Measurements from ENCODE around the gene RNF31. TPM values are rescaled to one million over a fixed set of nuclear protein-coding genes. Genes with fewer than 3 reads are reported as not detected.

Gene RNF31
- total RNA-seq, 1 donor from 2014 or later: 59.0 TPM

GRCh38 chr14:24123424-24124417 is 23.6 kb upstream of the RNF31 start:
- H3K9me3 ChIP-seq (ENCODE audit: insufficient read depth, low read depth, low read length): no peaks in the 10 kb centered on the region
- H3K36me3 ChIP-seq (ENCODE audit: insufficient read depth, low read length): peaks cover 21% of the 10 kb centered on the region
- peaks cover 24% of the 10 kb centered on the region for H3K36me3 Mint-ChIP-seq (ENCODE audit: low read depth, unreplicated experiment)
- H3K4me1 Mint-ChIP-seq (ENCODE audit: low read depth, unreplicated experiment): no peaks in the 10 kb centered on the region
- no peaks in the 10 kb centered on the region for H3K27me3 ChIP-seq (ENCODE audit: insufficient read depth, low read length)
- H3K4me2 ChIP-seq (ENCODE audit: low read length): no peak overlapping the region
- H3K27ac ChIP-seq (ENCODE audit: low read depth, low read length): no peak overlapping the region
- H3K27ac Mint-ChIP-seq (ENCODE audit: unreplicated experiment): no peak overlapping the region
- H3K4me3 ChIP-seq (ENCODE audit: insufficient read depth, low read depth, low read length): no peak overlapping the region
- no peaks in the 10 kb centered on the region for H3K79me2 ChIP-seq (ENCODE audit: insufficient read depth, low read length)
- FAIRE-seq (no peak), DNase-seq (ENCODE audit: low read depth) (no peak)
- no peak overlapping the region for H3K9ac ChIP-seq (ENCODE audit: low read length)
- TF ChIP-seq EZH2 (IDR thresholded peaks at IDR 0.05; ENCODE audit: insufficient read depth, low read length) (no peak), CTCF (IDR thresholded peaks at IDR 0.05; ENCODE audit: insufficient read depth, low read depth, low read length) (no peak)
- no peaks in the 10 kb centered on the region for H3K4me1 ChIP-seq (ENCODE audit: insufficient read depth, low read length)
- no peaks in the 10 kb centered on the region for H4K20me1 ChIP-seq (ENCODE audit: insufficient read depth, low read length)
- no peak overlapping the region for H3K4me3 Mint-ChIP-seq (ENCODE audit: unreplicated experiment)
- H3K9me3 Mint-ChIP-seq (ENCODE audit: unreplicated experiment): no peaks in the 10 kb centered on the region
- no peaks in the 10 kb centered on the region for H3K27me3 Mint-ChIP-seq (ENCODE audit: low read depth, unreplicated experiment)
- no peak overlapping the region for H2AFZ ChIP-seq (ENCODE audit: low read depth, low read length)

DNA sequence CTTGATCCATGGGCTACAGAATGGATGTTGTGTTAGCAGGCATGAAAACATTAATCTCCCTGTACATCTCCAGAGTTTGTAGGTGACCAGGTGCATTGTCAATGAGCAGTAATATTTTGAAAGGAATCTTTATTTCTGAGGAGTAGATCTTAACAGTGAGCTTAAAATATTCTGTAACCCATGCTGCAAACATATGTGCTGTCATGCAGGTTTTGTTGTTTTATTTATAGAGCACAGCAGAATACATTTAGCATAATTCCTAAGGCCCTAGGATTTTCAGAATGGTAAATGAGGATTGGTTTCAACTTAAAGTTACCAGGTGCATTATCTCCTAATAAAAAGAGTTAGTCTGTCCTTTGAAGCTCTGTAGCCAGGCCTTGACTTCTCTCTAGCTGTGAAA is 20.4 kb upstream of the RNF31 start:
- Mint-ChIP-seq H3K27me3 (ENCODE audit: low read depth, unreplicated experiment) (peaks cover 6% of the 10 kb centered on the region), H3K4me3 (ENCODE audit: unreplicated experiment) (no peak overlapping the region), H3K4me1 (ENCODE audit: low read depth, unreplicated experiment) (peaks cover 2% of the 10 kb centered on the region), H3K36me3 (ENCODE audit: low read depth, unreplicated experiment) (peaks cover 13% of the 10 kb centered on the region), H3K9me3 (ENCODE audit: unreplicated experiment) (no peaks in the 10 kb centered on the region), H3K27ac (ENCODE audit: unreplicated experiment) (no peak overlapping the region)
- no peak overlapping the region for H3K4me2 ChIP-seq (ENCODE audit: low read length)
- H3K4me3 ChIP-seq (ENCODE audit: insufficient read depth, low read depth, low read length): no peak overlapping the region
- FAIRE-seq: no peak
- H3K36me3 ChIP-seq (ENCODE audit: insufficient read depth, low read length): peaks cover under 1% of the 10 kb centered on the region
- H2AFZ ChIP-seq (ENCODE audit: low read depth, low read length): no peak overlapping the region
- no peaks in the 10 kb centered on the region for H3K79me2 ChIP-seq (ENCODE audit: insufficient read depth, low read length)
- H3K27ac ChIP-seq (ENCODE audit: low read depth, low read length): no peak overlapping the region
- no peaks in the 10 kb centered on the region for H3K27me3 ChIP-seq (ENCODE audit: insufficient read depth, low read length)
- H3K9me3 ChIP-seq (ENCODE audit: insufficient read depth, low read depth, low read length): no peaks in the 10 kb centered on the region
- H4K20me1 ChIP-seq (ENCODE audit: insufficient read depth, low read length): no peaks in the 10 kb centered on the region
- H3K9ac ChIP-seq (ENCODE audit: low read length): no peak overlapping the region
- no peak for TF ChIP-seq EZH2 (IDR thresholded peaks at IDR 0.05; ENCODE audit: insufficient read depth, low read length)
- TF ChIP-seq CTCF (IDR thresholded peaks at IDR 0.05; ENCODE audit: insufficient read depth, low read depth, low read length): no peak
- DNase-seq (ENCODE audit: low read depth): no peak
- H3K4me1 ChIP-seq (ENCODE audit: insufficient read depth, low read length): no peaks in the 10 kb centered on the region

GRCh38 chr14:24127673-24128072 is 19.6 kb upstream of the RNF31 start:
- H3K79me2 ChIP-seq (ENCODE audit: insufficient read depth, low read length): no peaks in the 10 kb centered on the region
- DNase-seq (ENCODE audit: low read depth) (no peak), FAIRE-seq (no peak)
- no peak overlapping the region for H3K4me2 ChIP-seq (ENCODE audit: low read length)
- H2AFZ ChIP-seq (ENCODE audit: low read depth, low read length): no peak overlapping the region
- H3K4me3 ChIP-seq (ENCODE audit: insufficient read depth, low read depth, low read length): no peak overlapping the region
- H3K9me3 Mint-ChIP-seq (ENCODE audit: unreplicated experiment): no peaks in the 10 kb centered on the region
- H4K20me1 ChIP-seq (ENCODE audit: insufficient read depth, low read length): no peaks in the 10 kb centered on the region
- H3K27me3 ChIP-seq (ENCODE audit: insufficient read depth, low read length): no peaks in the 10 kb centered on the region
- no peak for TF ChIP-seq EZH2 (IDR thresholded peaks at IDR 0.05; ENCODE audit: insufficient read depth, low read length)
- TF ChIP-seq CTCF (IDR thresholded peaks at IDR 0.05; ENCODE audit: insufficient read depth, low read depth, low read length): no peak
- peaks cover 8% of the 10 kb centered on the region for H3K27me3 Mint-ChIP-seq (ENCODE audit: low read depth, unreplicated experiment)
- H3K27ac Mint-ChIP-seq (ENCODE audit: unreplicated experiment): no peak overlapping the region
- H3K9me3 ChIP-seq (ENCODE audit: insufficient read depth, low read depth, low read length): no peaks in the 10 kb centered on the region
- H3K4me1 Mint-ChIP-seq (ENCODE audit: low read depth, unreplicated experiment): peaks cover 2% of the 10 kb centered on the region
- H3K36me3 Mint-ChIP-seq (ENCODE audit: low read depth, unreplicated experiment): peaks cover 10% of the 10 kb centered on the region
- no peaks in the 10 kb centered on the region for H3K36me3 ChIP-seq (ENCODE audit: insufficient read depth, low read length)
- H3K9ac ChIP-seq (ENCODE audit: low read length): no peak overlapping the region
- no peak overlapping the region for H3K4me3 Mint-ChIP-seq (ENCODE audit: unreplicated experiment)
- no peaks in the 10 kb centered on the region for H3K4me1 ChIP-seq (ENCODE audit: insufficient read depth, low read length)
- H3K27ac ChIP-seq (ENCODE audit: low read depth, low read length): no peak overlapping the region
